GM23248 (cell line): Measurements from ENCODE around the gene ATP2C1. TPM values are rescaled to one million over a fixed set of nuclear protein-coding genes. Genes with fewer than 3 reads are reported as not detected.

Experiments
- DNase-seq: peaks from one replicate; pipeline ENCODE4 v3.0.0-alpha.2; 2015
- H2AFZ ChIP-seq: fragments of 200-600 bp; sonication (generic); 2 replicates; pipeline ENCODE4 v1.6.1; 2016; ENCODE audit warnings: antibody characterized with exemption
- H3F3A ChIP-seq: fragments of 200-600 bp; sonication (generic); 2 replicates; pipeline ENCODE4 v1.6.1; 2016; ENCODE audit warnings: mild to moderate bottlenecking, antibody characterized with exemption, mixed run types; ENCODE audit not compliant: insufficient read depth
- H3K27ac ChIP-seq: fragments of 200-600 bp; sonication (generic); 2 replicates; pipeline ENCODE4 v1.5.1; 2016; ENCODE audit warnings: mild to moderate bottlenecking
- H3K27me3 ChIP-seq: fragments of 200-600 bp; sonication (generic); replicated peaks from 2 replicates; pipeline ENCODE4 v1.6.1; 2016; ENCODE audit warnings: mild to moderate bottlenecking; ENCODE audit not compliant: insufficient read depth
- H3K36me3 ChIP-seq: fragments of 200-600 bp; sonication (generic); 2 replicates; pipeline ENCODE4 v1.6.1; 2016; ENCODE audit warnings: low read depth, mild to moderate bottlenecking
- H3K4me1 ChIP-seq: fragments of 200-600 bp; sonication (generic); 2 replicates; pipeline ENCODE4 v1.6.1; 2016; ENCODE audit warnings: mild to moderate bottlenecking; ENCODE audit not compliant: insufficient read depth
- H3K4me2 ChIP-seq: fragments of 200-600 bp; sonication (generic); one replicate; pipeline ENCODE4 v1.6.1; 2016; ENCODE audit warnings: mild to moderate bottlenecking; ENCODE audit not compliant: unreplicated experiment
- H3K4me3 ChIP-seq: fragments of 200-600 bp; sonication (generic); 2 replicates; pipeline ENCODE4 v1.5.1; 2016; ENCODE audit warnings: mild to moderate bottlenecking
- H3K79me2 ChIP-seq: fragments of 200-600 bp; sonication (generic); 2 replicates; pipeline ENCODE4 v1.6.1; 2016; ENCODE audit warnings: mild to moderate bottlenecking; ENCODE audit not compliant: insufficient read depth
- H3K9ac ChIP-seq: fragments of 200-600 bp; sonication (generic); 2 replicates; pipeline ENCODE4 v1.6.1; 2016; ENCODE audit warnings: mild to moderate bottlenecking
- H3K9me2 ChIP-seq: fragments of 200-600 bp; sonication (generic); 2 replicates; pipeline ENCODE4 v1.6.1; 2016; ENCODE audit warnings: mixed run types, mild to moderate bottlenecking, moderate library complexity; ENCODE audit not compliant: insufficient read depth
- H3K9me3 ChIP-seq: fragments of 200-600 bp; sonication (generic); one replicate; pipeline ENCODE4 v1.6.1; 2017; ENCODE audit warnings: low read depth
- H4K20me1 ChIP-seq: fragments of 200-600 bp; sonication (generic); 2 replicates; pipeline ENCODE4 v1.6.0; 2016; ENCODE audit not compliant: insufficient read depth
- EZH2 ChIP-seq: fragments of 200-600 bp; sonication (generic); IDR thresholded peaks from 2 replicates; pipeline ENCODE4 v1.6.1; 2018; ENCODE audit warnings: antibody characterized with exemption, mild to moderate bottlenecking; ENCODE audit not compliant: insufficient read depth, poor library complexity, severe bottlenecking
- EZH2phosphoT487 ChIP-seq: fragments of 200-600 bp; sonication (generic); IDR thresholded peaks from 2 replicates; pipeline ENCODE4 v1.6.1; 2018; ENCODE audit warnings: antibody characterized with exemption, moderate library complexity, mild to moderate bottlenecking, low read depth; ENCODE audit not compliant: insufficient read depth
- WGBS, 2 experiments: methylation state at CpG; one replicate each; pipeline ENCODE4 v1.1.6; 2015 to 2017; ENCODE audit warnings: low lambda C conversion rate in 2 of 2, low coverage in 1 of 2; ENCODE audit errors: missing lambda C conversion rate in 2 of 2; 5-methylcytosine and 5-hydroxymethylcytosine counted together
- in situ Hi-C: fragments of 300-500 bp; cut with MboI; formaldehyde crosslinking; loops from 2 replicates; pipeline ENCODE4 v1.15.0; 2020
- polyA plus RNA-seq: library from polyadenylated mRNA; unstranded; fragments of >200 nt; fragmentation: Nextera tagmentation; extraction: Ambion mirVana; gene quantifications from 2 replicates; pipeline ENCODE4 v1.2.1, GENCODE V29; 2016
- total RNA-seq: library from RNA; depleted of rRNA; stranded (reverse); fragments of >200 nt; shearing (Covaris generic); gene quantifications from 2 replicates; pipeline ENCODE4 v1.2.3, GENCODE V29; 2014

Gene ATP2C1
- total and polyA plus RNA-seq, 2 experiments from 2014 or later: 73.6 to 74.7 TPM

DNA sequence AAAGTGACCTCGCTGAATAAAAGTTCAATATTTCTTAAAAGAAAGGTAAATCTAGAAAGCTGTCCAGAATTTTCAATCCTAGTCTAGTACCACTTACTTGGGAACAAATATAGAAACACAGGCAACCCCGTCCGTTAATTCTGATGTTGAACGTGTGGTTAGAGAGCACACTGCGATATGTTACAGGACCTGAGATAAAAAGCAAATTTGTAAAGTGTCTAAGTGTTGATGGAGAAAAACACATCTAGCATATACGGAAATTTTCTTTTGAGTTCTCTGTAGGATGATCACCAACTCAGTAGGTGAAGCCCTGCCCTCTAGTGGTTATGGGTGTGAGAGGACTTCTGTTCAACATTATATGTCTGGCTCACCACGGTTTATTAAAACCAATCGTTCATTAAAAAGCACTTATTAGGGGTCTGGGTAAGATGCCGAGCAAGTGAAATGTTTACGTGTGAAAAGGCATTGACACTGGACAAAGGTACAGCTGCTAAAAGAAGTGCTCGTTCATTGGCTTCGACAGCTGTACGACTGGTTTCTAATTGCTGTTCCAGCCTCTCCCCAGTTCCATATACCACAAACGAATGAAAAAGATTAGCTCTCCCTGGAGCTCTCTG is 1.0 kb upstream of the ATP2C1 start:
- H3K9ac ChIP-seq: peak overlapping the region; percentile 96
- peak overlapping the region; percentile 93 for H2AFZ ChIP-seq
- H3K9me3 ChIP-seq: no peaks in the 10 kb centered on the region
- in situ Hi-C loops: loop anchor here (10.0 kb wide), 1 partner anchor 128 kb away; no protein-coding TSS in a partner anchor
- H3F3A ChIP-seq: peaks cover 5% of the 10 kb centered on the region; the same call in 1 of the 2 replicates
- peak overlapping the region; percentile 92 for H3K4me3 ChIP-seq
- peak overlapping the region; percentile 91 for H3K4me2 ChIP-seq
- H3K4me1 ChIP-seq: peaks cover 23% of the 10 kb centered on the region
- no peaks in the 10 kb centered on the region for H3K36me3 ChIP-seq
- peaks cover 39% of the 10 kb centered on the region for H3K79me2 ChIP-seq
- H3K9me2 ChIP-seq: no peaks in the 10 kb centered on the region
- TF ChIP-seq EZH2phosphoT487 (no peak), EZH2 (no peak)
- WGBS, 2 experiments: 0% methylated on average over 14 of the region's 14 CpGs
- H3K27me3 ChIP-seq: no peaks in the 10 kb centered on the region
- H3K27ac ChIP-seq: peak overlapping the region; percentile 89
- H4K20me1 ChIP-seq: no peaks in the 10 kb centered on the region
- peak; percentile 89 for DNase-seq

DNA sequence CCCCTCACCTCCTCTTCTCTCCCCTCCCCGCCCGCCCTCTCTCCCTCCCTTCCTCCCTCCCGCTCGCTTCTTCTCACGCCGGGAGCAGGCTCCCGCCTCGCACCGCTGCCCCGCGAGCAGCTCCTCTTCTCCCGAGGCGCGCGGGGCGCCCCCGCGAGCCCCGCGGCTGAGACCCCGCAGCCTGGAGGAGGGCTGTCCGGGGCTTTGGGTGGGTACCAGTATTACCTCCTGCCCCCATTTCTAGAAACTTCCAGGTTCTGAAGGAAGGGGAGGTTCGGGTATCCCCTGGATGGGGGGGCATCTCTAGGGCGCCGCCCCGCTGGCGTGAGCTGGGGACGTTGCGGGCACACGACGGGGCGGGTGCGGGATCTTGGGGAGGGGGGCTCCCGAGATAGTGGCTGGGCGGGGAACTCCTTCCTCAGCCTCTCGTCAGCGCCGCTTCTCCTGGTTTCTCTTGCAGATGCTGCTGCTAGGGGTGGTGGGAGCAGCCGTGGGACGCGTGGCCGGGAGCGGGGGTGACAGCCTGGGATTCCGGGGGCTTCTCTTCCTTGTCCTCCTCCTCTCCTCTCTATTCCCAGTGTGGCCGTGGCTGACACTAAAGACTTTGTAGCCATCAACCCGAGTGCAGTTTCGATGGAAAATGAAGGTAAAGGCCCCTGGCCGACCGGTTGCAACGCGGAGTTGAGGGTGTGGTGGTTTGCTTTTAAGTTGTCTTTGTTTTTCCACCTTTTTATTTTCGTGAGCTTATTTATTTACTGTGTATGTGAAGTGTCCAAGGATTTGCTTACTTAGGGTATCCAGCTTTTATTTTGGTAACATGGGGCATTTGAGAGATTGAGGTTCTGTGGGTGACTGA is 474 bp downstream of the ATP2C1 start:
- H3K4me3 ChIP-seq: peak overlapping the region; percentile 92
- in situ Hi-C loops: loop anchor here (10.0 kb wide), 1 partner anchor 130 kb away; no protein-coding TSS in a partner anchor
- H3K27ac ChIP-seq: peak overlapping the region; percentile 89
- peak overlapping the region; percentile 99 for H3K4me2 ChIP-seq
- H3K9me2 ChIP-seq: no peaks in the 10 kb centered on the region
- peaks cover 54% of the 10 kb centered on the region for H3K79me2 ChIP-seq
- H3K9me3 ChIP-seq: no peaks in the 10 kb centered on the region
- no peaks in the 10 kb centered on the region for H3K36me3 ChIP-seq
- peaks cover 23% of the 10 kb centered on the region for H3K4me1 ChIP-seq
- H3F3A ChIP-seq: peaks cover 5% of the 10 kb centered on the region; the same call in 1 of the 2 replicates
- peak overlapping the region; percentile 92 for H2AFZ ChIP-seq
- WGBS, 2 experiments: 1 to 2% methylated on average over 16 to 47 of the region's 52 CpGs
- peak overlapping the region; percentile 96 for H3K9ac ChIP-seq
- H4K20me1 ChIP-seq: no peaks in the 10 kb centered on the region
- DNase-seq: peak; percentile 57
- no peaks in the 10 kb centered on the region for H3K27me3 ChIP-seq
- TF ChIP-seq EZH2phosphoT487: no peak
- TF ChIP-seq EZH2: no peak

DNA sequence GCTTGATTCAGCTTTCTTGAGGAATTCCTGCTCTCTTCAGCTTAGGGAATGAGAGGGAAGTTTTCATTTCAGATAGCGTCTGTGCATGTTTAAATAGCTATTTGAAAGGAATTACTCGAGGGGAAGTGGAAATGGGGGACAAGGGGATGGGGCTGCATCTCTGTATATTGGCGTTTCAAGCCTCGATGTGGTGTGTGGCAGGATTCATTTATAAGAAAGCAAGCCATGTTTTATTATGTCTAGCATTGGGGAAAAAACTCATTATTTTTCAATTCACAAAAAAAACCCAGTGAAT is 1.0 kb downstream of the ATP2C1 start:
- in situ Hi-C loops: loop anchor here (10.0 kb wide), 1 partner anchor 130 kb away; no protein-coding TSS in a partner anchor
- Histone ChIP-seq H3K79me2 (peaks cover 60% of the 10 kb centered on the region), H3K9me3 (no peaks in the 10 kb centered on the region), H3K4me2 (peak overlapping the region; percentile 99), H3K4me1 (peaks cover 23% of the 10 kb centered on the region), H3K36me3 (no peaks in the 10 kb centered on the region), H3K9me2 (no peaks in the 10 kb centered on the region), H2AFZ (peak overlapping the region; percentile 92), H3F3A (peaks cover 5% of the 10 kb centered on the region; the same call in 1 of the 2 replicates), H3K27me3 (no peaks in the 10 kb centered on the region), H3K4me3 (peak overlapping the region; percentile 92), H3K9ac (peak overlapping the region; percentile 96), H3K27ac (peak overlapping the region; percentile 89), H4K20me1 (no peaks in the 10 kb centered on the region)
- WGBS, 2 experiments: 0 to 1% methylated on average over 4 of the region's 4 CpGs
- TF ChIP-seq EZH2phosphoT487 (no peak), EZH2 (no peak)
- peak; percentile 46 for DNase-seq

DNA sequence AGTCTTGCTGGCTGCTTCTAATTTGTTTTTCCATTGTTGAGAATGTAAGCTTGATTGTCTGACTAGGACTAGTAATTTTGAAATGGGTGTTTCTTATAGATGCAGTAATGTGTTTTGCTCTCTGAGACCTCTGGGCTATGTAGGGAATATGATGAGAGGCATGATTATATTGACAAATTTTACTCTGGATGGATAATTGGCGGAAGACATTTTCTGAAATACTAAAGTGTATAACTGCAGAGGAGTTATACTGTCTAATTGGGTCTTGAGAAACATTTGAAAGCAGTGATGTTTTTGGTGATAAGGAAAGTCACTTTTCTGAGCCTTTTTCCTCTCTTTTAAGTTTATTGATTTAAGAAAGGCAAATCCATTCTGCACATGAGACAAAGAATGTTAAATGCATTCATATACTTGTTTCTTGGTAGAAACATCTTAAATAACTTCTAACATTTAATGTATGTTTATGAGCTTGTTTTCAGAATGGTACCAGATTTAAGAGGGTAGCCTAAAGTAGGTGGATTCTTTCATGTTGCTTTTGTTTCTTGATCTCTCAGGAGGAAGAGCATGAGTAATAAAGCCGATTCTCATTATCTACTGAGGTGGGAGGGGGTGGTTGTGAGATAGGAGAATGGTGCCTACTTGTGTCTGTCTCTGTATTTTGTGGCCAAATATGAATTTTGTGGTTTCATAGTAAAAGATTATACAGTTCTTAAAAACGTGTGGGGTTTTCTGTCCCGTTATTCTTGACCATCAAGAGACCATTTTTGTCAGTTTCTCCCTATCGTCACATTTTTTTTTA is 2.0 kb downstream of the ATP2C1 start:
- Histone ChIP-seq H4K20me1 (no peaks in the 10 kb centered on the region), H3F3A (peaks cover 5% of the 10 kb centered on the region; the same call in 1 of the 2 replicates), H3K4me3 (peak overlapping the region; percentile 92), H3K9me3 (no peaks in the 10 kb centered on the region), H3K79me2 (peaks cover 69% of the 10 kb centered on the region), H3K9ac (peak overlapping the region; percentile 96), H3K9me2 (no peaks in the 10 kb centered on the region), H3K4me1 (peaks cover 25% of the 10 kb centered on the region), H3K36me3 (no peaks in the 10 kb centered on the region), H2AFZ (0 out of 2 replicates have a peak overlapping the region, but pooled peaks have one; percentile 92), H3K27me3 (no peaks in the 10 kb centered on the region), H3K27ac (0 out of 2 replicates have a peak overlapping the region, but pooled peaks have one; percentile 89), H3K4me2 (peak overlapping the region; percentile 99)
- in situ Hi-C loops: loop anchor here (10.0 kb wide), 1 partner anchor 131 kb away; no protein-coding TSS in a partner anchor
- 80 to 83% methylated on average over 5 of the region's 5 CpGs for WGBS, 2 experiments
- DNase-seq: no peak
- no peak for TF ChIP-seq EZH2phosphoT487
- no peak for TF ChIP-seq EZH2
